HepG2 (cell line): ENCODE results near the gene MBD3. TPM values are rescaled to one million over a fixed set of nuclear protein-coding genes. Genes with fewer than 3 reads are reported as not detected.

Experiments used
- ATAC-seq: fragments of 200-7000 bp; cut with Tn5 transposase; 3 replicates; pipeline ENCODE4 v1.9.1; 2020; ENCODE audit warnings: mild to moderate bottlenecking, moderate library complexity
- BruUV-seq: library from RNA; stranded (reverse); fragments of 400-500 nt; replicated peaks from 2 replicates; lab custom pipeline; 2021; lab: Mats Ljungman, UMichigan
- CTCF ChIA-PET: fragments of 300-600 bp; formaldehyde crosslinking; extraction: SDS; loops from one replicate; lab custom pipeline; 2021; ENCODE audit warnings: low total read pairs, inconsistent platforms, low intra/inter-chr PET ratio; lab: Yijun Ruan, JAX
- POLR2A ChIA-PET: fragments of 350-600 bp; sonication (Branson Sonifier 250); formaldehyde crosslinking; loops from one replicate; lab custom pipeline; 2020; ENCODE audit warnings: antibody characterized with exemption, inconsistent platforms; lab: Yijun Ruan, JAX
- DNase-seq: peaks from one replicate; pipeline ENCODE4 v3.0.0-alpha.2; 2015; ENCODE audit warnings: low spot score
- FAIRE-seq: peaks from 3 replicates; lab custom pipeline; 2011; peaks lifted over from hg19 to GRCh38; lab: Jason Lieb, UNC
- H2AFZ ChIP-seq: one replicate; pipeline ENCODE4 v1.6.1; 2011; ENCODE audit warnings: low read length, inconsistent platforms
- H3K27ac ChIP-seq: fragments of 300-600 bp; 3 replicates; pipeline ENCODE4 v1.8.0; 2011; ENCODE audit warnings: mixed run types, mild to moderate bottlenecking, mixed read lengths, low read length, inconsistent platforms; ENCODE audit not compliant: insufficient read depth; ENCODE audit errors: extremely low read length
- H3K27me3 ChIP-seq, 2 experiments: fragments of 200-600 bp in 1 of 2; 2 replicates in 1 of 2; 3 replicates in 1 of 2; pipeline versions ENCODE4 v1.6.0 to v1.8.0; 2011; ENCODE audit warnings: low read length in 2 of 2, mild to moderate bottlenecking in 2 of 2, moderate library complexity in 2 of 2, inconsistent platforms in 1 of 2; ENCODE audit not compliant: insufficient read depth in 2 of 2, control insufficient read depth in 1 of 2
- H3K36me3 ChIP-seq, 2 experiments: fragments of 200-600 bp in 1 of 2; replicated peaks in 1 of 2; 2 replicates in 1 of 2; 3 replicates in 1 of 2; pipeline versions ENCODE4 v1.5.1 to v1.8.0; 2011; ENCODE audit warnings: low read length in 2 of 2, inconsistent platforms in 1 of 2; ENCODE audit not compliant: insufficient read depth in 2 of 2, control insufficient read depth in 1 of 2
- H3K4me1 ChIP-seq: 2 replicates; pipeline ENCODE4 v1.5.1; 2012; ENCODE audit warnings: low read length, inconsistent platforms; ENCODE audit not compliant: insufficient read depth
- H3K4me2 ChIP-seq: 2 replicates; pipeline ENCODE4 v1.6.0; 2011; ENCODE audit warnings: low read depth, low read length, inconsistent platforms
- H3K4me3 ChIP-seq, 3 experiments: fragments of 200-600 bp in 1 of 3; sonication (generic), shearing (Covaris generic) in 1 of 3; replicated peaks in 1 of 3; 2 replicates each; pipeline ENCODE4 v1.5.1; 2011 to 2016; ENCODE audit warnings: low read length in 3 of 3, inconsistent platforms in 2 of 3, low read depth in 2 of 3, mild to moderate bottlenecking in 2 of 3, control low read depth in 1 of 3, mixed read lengths in 1 of 3; ENCODE audit not compliant: insufficient read depth in 1 of 3
- H3K79me2 ChIP-seq: one replicate; pipeline ENCODE4 v1.6.1; 2011; ENCODE audit warnings: low read length, inconsistent platforms; ENCODE audit not compliant: insufficient read depth
- H3K9ac ChIP-seq: 2 replicates; pipeline ENCODE4 v1.6.0; 2011; ENCODE audit warnings: mild to moderate bottlenecking, low read depth, low read length, inconsistent platforms; ENCODE audit not compliant: insufficient read depth
- H3K9me3 ChIP-seq: 2 replicates; pipeline ENCODE4 v1.5.1; 2012; ENCODE audit warnings: mild to moderate bottlenecking, low read length
- H4K20me1 ChIP-seq: 2 replicates; pipeline ENCODE4 v1.6.0; 2011; ENCODE audit warnings: inconsistent platforms, mild to moderate bottlenecking, low read length, moderate library complexity; ENCODE audit not compliant: insufficient read depth
- AGO2 ChIP-seq: fragments of 200-400 bp; formaldehyde crosslinking; optimal IDR thresholded peaks from 2 replicates; pipeline ENCODE3; 2017; ENCODE audit warnings: mild to moderate bottlenecking, low read depth, low read length, moderate library complexity
- CHD2 ChIP-seq: IDR thresholded peaks from 2 replicates; pipeline ENCODE4 v1.6.1; 2011; ENCODE audit warnings: low read depth, low read length, improper control_type of control experiment
- CREM ChIP-seq, 2 experiments: sonication (generic) in 1 of 2; formaldehyde crosslinking in 1 of 2; IDR thresholded peaks; 2 replicates each; pipeline versions ENCODE4 v1.4.0 to v1.6.1; 2016 to 2020; ENCODE audit warnings: antibody characterized with exemption in 1 of 2, mild to moderate bottlenecking in 1 of 2, missing genetic modification reagents in 1 of 2
- ESRRA ChIP-seq: sonication (generic); formaldehyde crosslinking; IDR thresholded peaks from 2 replicates; pipeline ENCODE4 v1.5.1; 2020; ENCODE audit warnings: mild to moderate bottlenecking, low read depth, missing genetic modification reagents
- HOXA3 ChIP-seq: sonication (generic); formaldehyde crosslinking; IDR thresholded peaks from 2 replicates; pipeline ENCODE4 v1.5.0; 2020; ENCODE audit warnings: missing genetic modification reagents
- MAFK ChIP-seq, 2 experiments: IDR thresholded peaks in 1 of 2; conservative IDR thresholded peaks in 1 of 2; 2 replicates each; pipeline ENCODE4 v1.6.1; 2011; ENCODE audit warnings: improper control_type of control experiment in 2 of 2, low read length in 2 of 2
- MBD4 ChIP-seq: IDR thresholded peaks from 2 replicates; pipeline ENCODE4 v1.6.1; 2012; ENCODE audit warnings: low read length, inconsistent platforms, borderline replicate concordance
- NFKB2 ChIP-seq: sonication (generic); formaldehyde crosslinking; IDR thresholded peaks from 2 replicates; pipeline ENCODE4 v1.4.0; 2020; ENCODE audit warnings: missing genetic modification reagents, borderline replicate concordance
- NR0B2 ChIP-seq: sonication (generic); formaldehyde crosslinking; IDR thresholded peaks from 2 replicates; pipeline ENCODE4 v1.4.0; 2020; ENCODE audit warnings: mild to moderate bottlenecking, missing genetic modification reagents
- RXRA ChIP-seq: sonication (generic); formaldehyde crosslinking; IDR thresholded peaks from 2 replicates; pipeline ENCODE4 v1.5.1; 2020; ENCODE audit warnings: missing genetic modification reagents
- SKI ChIP-seq: fragments of 450-650 bp; IDR thresholded peaks from one replicate; pipeline ENCODE4 v1.6.1; 2018; ENCODE audit warnings: mild to moderate bottlenecking; ENCODE audit not compliant: partially characterized antibody
- ZNF232 ChIP-seq: sonication (generic); formaldehyde crosslinking; IDR thresholded peaks from 2 replicates; pipeline ENCODE4 v1.4.0; 2020; ENCODE audit warnings: missing genetic modification reagents, borderline replicate concordance
- ZNF235 ChIP-seq: sonication (generic); formaldehyde crosslinking; IDR thresholded peaks from 2 replicates; pipeline ENCODE4 v1.8.1; 2023; ENCODE audit warnings: mild to moderate bottlenecking, missing genetic modification reagents, borderline replicate concordance
- ZNF7 ChIP-seq: IDR thresholded peaks from 2 replicates; pipeline ENCODE4 v1.6.1; 2016; ENCODE audit warnings: missing biosample characterization, missing genetic modification reagents
- WGBS: methylation state at CpG from one replicate; pipeline ENCODE4 v1.1.6; 2017; ENCODE audit warnings: low lambda C conversion rate; 5-methylcytosine and 5-hydroxymethylcytosine counted together
- in situ Hi-C: cut with HindIII; loops from 2 replicates; pipeline ENCODE4 v1.10.0; 2017; ENCODE audit warnings: low pct_unique_long_range_greater_than_20kb; ENCODE audit not compliant: extremely low pct_ligation_motif_present
- intact Hi-C: fragments of 100-400 bp; cut with micrococcal nuclease; formaldehyde crosslinking; loops from one replicate; pipeline ENCODE4 v1.10.0; 2022; ENCODE audit not compliant: unreplicated experiment
- polyA plus RNA-seq, 8 experiments: library from polyadenylated mRNA; depleted of rRNA in 3 of 8; stranded (reverse) in 7 of 8; unstranded in 1 of 8; fragments of >200 nt; fragmentation: Illumina TruSeq in 4 of 8; extraction: Trizol in 4 of 8; gene quantifications; 2 replicates each; pipeline versions ENCODE4 v1.2.1 to v1.2.3, GENCODE V29; 2011 to 2016; ENCODE audit warnings: low read depth in 4 of 8, missing spikeins in 1 of 8, mixed read lengths in 1 of 8; ENCODE audit not compliant: insufficient read depth in 1 of 8
- total RNA-seq, 5 experiments: library from RNA; depleted of rRNA; stranded (reverse); fragments of >200 nt; fragmentation: Illumina TruSeq; extraction: Trizol; gene quantifications; 2 replicates each; pipeline ENCODE4 v1.2.3, GENCODE V29; 2016; ENCODE audit warnings: low read depth in 1 of 5
- TF ChIP-seq, protein P1 (sequence below), 2 experiments: sonication (generic) in 1 of 2; formaldehyde crosslinking in 1 of 2; IDR thresholded peaks; 2 replicates each; pipeline versions ENCODE4 v1.5.1 to v1.6.1; 2011 to 2020; ENCODE audit warnings: borderline replicate concordance in 1 of 2, low read depth in 1 of 2, low read length in 1 of 2, mild to moderate bottlenecking in 1 of 2, missing genetic modification reagents in 1 of 2, moderate library complexity in 1 of 2

MBD3 gene
- total and polyA plus RNA-seq, 2 of the 13 experiments (the other 11 are each of a cell fraction or from before 2014, with no cell fraction given) = 21.2 to 76.9 TPM

- POLR2A ChIA-PET = no interaction called here
- FAIRE-seq = no peak
- H3K27ac ChIP-seq = no peak overlapping the region
- no TSS peak for BruUV-seq
- H4K20me1 ChIP-seq = no peaks in the 10 kb centered on the region
- H3K4me2 ChIP-seq = no peak overlapping the region
- H3K4me1 ChIP-seq = peaks cover 39% of the 10 kb centered on the region
- 99% methylated on average over 56 of the region's 87 CpGs for WGBS
- H3K27me3 ChIP-seq = no peaks in the 10 kb centered on the region
- H3K9ac ChIP-seq = no peak overlapping the region
- H3K9me3 ChIP-seq = no peaks in the 10 kb centered on the region
- CTCF ChIA-PET = no interaction called here
- no peak overlapping the region for H3K4me3 ChIP-seq
- in situ Hi-C loops = no loop called here
- DNase-seq = no peak
- peaks cover 14 to 45% of the 10 kb centered on the region in 2 experiments; a peak in 4 of 5 replicates for H3K36me3 ChIP-seq
- no peak overlapping the region for H2AFZ ChIP-seq
- TF ChIP-seq AGO2 (peak; percentile 54), HOXA3 (CRISPR knock-in tag) (peak; percentile 30; the same call in 1 of the 2 replicates), ZNF7 (CRISPR knock-in tag) (no peak)
- TF ChIP-seq, all 625 proteins: peak for 2
- H3K79me2 ChIP-seq = peaks cover 23% of the 10 kb centered on the region
- intact Hi-C loops = no loop called here
- no peak for ATAC-seq
Observed at GRCh38 chr19:1584500-1585242, 8.0 kb downstream of the MBD3 start.

DNA sequence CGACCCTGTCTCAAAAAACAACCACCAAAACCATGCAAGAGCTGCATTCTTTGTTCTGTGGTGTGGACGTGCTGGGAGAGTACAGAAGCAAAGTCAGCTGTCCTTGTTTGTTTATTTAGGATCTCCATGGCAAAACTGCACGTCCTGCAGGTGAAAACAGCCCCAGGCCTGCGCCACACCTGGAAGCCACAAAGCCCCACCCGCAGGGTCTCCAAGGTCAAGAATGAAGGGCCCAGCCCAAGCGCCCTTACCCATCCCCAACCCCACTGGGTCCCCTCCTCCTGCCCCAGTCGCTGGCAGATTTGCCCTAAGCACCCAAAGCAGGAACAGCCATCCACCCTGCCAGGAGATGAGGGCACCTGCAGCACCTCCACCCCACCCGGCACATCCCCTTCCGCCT lies 10.5 kb downstream of the MBD3 start:
- H3K36me3 ChIP-seq = peaks cover 14 to 53% of the 10 kb centered on the region in 2 experiments; a peak in 4 of 5 replicates
- TF ChIP-seq ZNF235 (no peak), ZNF232 (CRISPR knock-in tag) (no peak), SKI (no peak), CREM (IDR thresholded peaks at IDR 0.05) (no peak), CREM (CRISPR knock-in tag; IDR thresholded peaks at IDR 0.05) (no peak), NR0B2 (no peak), CHD2 (no peak), NFKB2 (no peak), RXRA (CRISPR knock-in tag) (no peak), MBD4 (no peak), MAFK (conservative IDR thresholded peaks at IDR 0.05 in 1 of 2, IDR thresholded peaks at IDR 0.05 in 1 of 2; ENCODE audit: low read length in 2 of 2) (no peak), ESRRA (CRISPR knock-in tag) (no peak)
- TF ChIP-seq, protein P1, sequence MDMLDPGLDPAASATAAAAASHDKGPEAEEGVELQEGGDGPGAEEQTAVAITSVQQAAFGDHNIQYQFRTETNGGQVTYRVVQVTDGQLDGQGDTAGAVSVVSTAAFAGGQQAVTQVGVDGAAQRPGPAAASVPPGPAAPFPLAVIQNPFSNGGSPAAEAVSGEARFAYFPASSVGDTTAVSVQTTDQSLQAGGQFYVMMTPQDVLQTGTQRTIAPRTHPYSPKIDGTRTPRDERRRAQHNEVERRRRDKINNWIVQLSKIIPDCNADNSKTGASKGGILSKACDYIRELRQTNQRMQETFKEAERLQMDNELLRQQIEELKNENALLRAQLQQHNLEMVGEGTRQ (IDR thresholded peaks at IDR 0.05; ENCODE audit: low read depth, low read length) = no peak
- TF ChIP-seq, protein P1 (CRISPR knock-in tag; IDR thresholded peaks at IDR 0.05; ENCODE audit: borderline replicate concordance) = no peak
- TF ChIP-seq, all 625 proteins: peak for 0
- ATAC-seq = no peak
- POLR2A ChIA-PET = no interaction called here
- no peaks in the 10 kb centered on the region for H3K27me3 ChIP-seq
- H3K4me1 ChIP-seq = peaks cover 15% of the 10 kb centered on the region
- H3K4me2 ChIP-seq = no peak overlapping the region
- no peak overlapping the region for H2AFZ ChIP-seq
- H3K9me3 ChIP-seq = no peaks in the 10 kb centered on the region
- no peak for FAIRE-seq
- no peak overlapping the region for H3K9ac ChIP-seq
- H3K4me3 ChIP-seq = no peak overlapping the region
- DNase-seq = no peak
- 96% methylated on average over 9 of the region's 9 CpGs for WGBS
- CTCF ChIA-PET = no interaction called here
- in situ Hi-C loops (no loop called here), intact Hi-C loops (no loop called here)
- no TSS peak for BruUV-seq
- peaks cover 11% of the 10 kb centered on the region for H3K79me2 ChIP-seq
- 0 out of 2 replicates have a peak, but pooled peaks cover 2% of the 10 kb centered on the region for H4K20me1 ChIP-seq
- H3K27ac ChIP-seq = no peak overlapping the region
